Kidney epithelial cell (primary cell): ENCODE data around the gene PEF1. TPM values are rescaled to one million over a fixed set of nuclear protein-coding genes. Genes with fewer than 3 reads are reported as not detected.

ENCODE experiments used
- DNase-seq: peaks from one replicate; pipeline ENCODE4 v3.0.0-alpha.2; 2010; ENCODE audit warnings: low read depth
- H3K27me3 ChIP-seq: 2 replicates; pipeline ENCODE4 v1.6.0; 2011; ENCODE audit warnings: low read length; ENCODE audit not compliant: control insufficient read depth, insufficient read depth
- H3K36me3 ChIP-seq: 2 replicates; pipeline ENCODE4 v1.5.1; 2011; ENCODE audit warnings: low read length; ENCODE audit not compliant: control insufficient read depth, insufficient read depth
- H3K4me3 ChIP-seq: 2 replicates; pipeline ENCODE4 v1.5.1; 2011; ENCODE audit warnings: low read depth, mild to moderate bottlenecking, control low read depth, low read length
- CTCF ChIP-seq: IDR thresholded peaks from 2 replicates; pipeline ENCODE4 v1.5.1; 2011; ENCODE audit warnings: mild to moderate bottlenecking, moderate library complexity, low read length, control low read depth, inconsistent platforms; ENCODE audit not compliant: insufficient read depth, poor library complexity, severe bottlenecking
- total RNA-seq: library from RNA; depleted of rRNA; stranded (reverse); fragments of >200 nt; gene quantifications from 2 replicates; pipeline ENCODE4 v1.2.3, GENCODE V29; 2015

Gene PEF1
- total RNA-seq, 1 donor from 2014 or later, result 86.8 TPM

- DNase-seq, result no peak
- TF ChIP-seq CTCF, result no peak
- H3K4me3 ChIP-seq, result no peak overlapping the region
- no peaks in the 10 kb centered on the region for H3K27me3 ChIP-seq
- H3K36me3 ChIP-seq, result no peaks in the 10 kb centered on the region
These were observed 32.7 kb upstream of the PEF1 start for GRCh38 chr1:31677401-31677800.

- no peaks in the 10 kb centered on the region for H3K36me3 ChIP-seq
- H3K4me3 ChIP-seq, result no peak overlapping the region
- TF ChIP-seq CTCF, result no peak
- DNase-seq, result no peak
- H3K27me3 ChIP-seq, result no peaks in the 10 kb centered on the region
These were observed 31.1 kb upstream of the PEF1 start for GRCh38 chr1:31675756-31676155.

GRCh38 chr1:31675161-31675560, 30.5 kb upstream of the PEF1 start:
- no peaks in the 10 kb centered on the region for H3K36me3 ChIP-seq
- no peaks in the 10 kb centered on the region for H3K27me3 ChIP-seq
- TF ChIP-seq CTCF, result no peak

GRCh38 chr1:31674626-31675025, 29.9 kb upstream of the PEF1 start:
- no peaks in the 10 kb centered on the region for H3K27me3 ChIP-seq
- no peak overlapping the region for H3K4me3 ChIP-seq
- H3K36me3 ChIP-seq, result no peaks in the 10 kb centered on the region
- no peak for TF ChIP-seq CTCF
- DNase-seq, result no peak

More at GRCh38 chr1:31675161-31675560, 30.5 kb upstream of the PEF1 start:
- H3K4me3 ChIP-seq, result no peak overlapping the region
- DNase-seq, result no peak

- no peak for TF ChIP-seq CTCF
- DNase-seq, result no peak
- no peak overlapping the region for H3K4me3 ChIP-seq
- peaks cover 1% of the 10 kb centered on the region for H3K27me3 ChIP-seq
- no peaks in the 10 kb centered on the region for H3K36me3 ChIP-seq
These were observed 28.8 kb upstream of the PEF1 start for GRCh38 chr1:31673433-31673832.

- no peak for TF ChIP-seq CTCF
- no peak for DNase-seq
- Histone ChIP-seq H3K36me3 (no peaks in the 10 kb centered on the region), H3K27me3 (peaks cover 3% of the 10 kb centered on the region), H3K4me3 (no peak overlapping the region)
These were observed 28.3 kb upstream of the PEF1 start for GRCh38 chr1:31672986-31673385.
